GM20431 (cell line): ENCODE data around the gene TWNK.

Source experiments
- in situ Hi-C: fragments of 300-500 bp; cut with MseI, MboI; formaldehyde crosslinking; loops from one replicate; pipeline ENCODE4 v1.15.0; 2020; ENCODE audit warnings: low sequenced_read_pairs; ENCODE audit not compliant: unreplicated experiment

Gene TWNK

GRCh38 chr10:100993986-100994708 lies 6.8 kb downstream of the TWNK start:
- in situ Hi-C loops = no loop called here

- in situ Hi-C loops = no loop called here
Measured at GRCh38 chr10:100995181-100995580, 7.8 kb downstream of the TWNK start.

GRCh38 chr10:100996678-100997359 lies 9.5 kb downstream of the TWNK start:
- in situ Hi-C loops = no loop called here

- in situ Hi-C loops = no loop called here
Measured at GRCh38 chr10:100997360-100998182, 10.2 kb downstream of the TWNK start.

- in situ Hi-C loops = no loop called here
Measured at GRCh38 chr10:100998183-100998990, 11.0 kb downstream of the TWNK start.

GRCh38 chr10:100998991-100999741 lies 11.8 kb downstream of the TWNK start:
- in situ Hi-C loops = no loop called here

GRCh38 chr10:100999742-101000126 lies 12.4 kb downstream of the TWNK start, which contains the start of gene LZTS2:
TSS of gene LZTS2 (plus strand) at chr10:100999808. CDS start at chr10:101002539, 2,731 bp downstream.
- in situ Hi-C loops = no loop called here

- in situ Hi-C loops = no loop called here
Measured at GRCh38 chr10:101000127-101000914, 13.0 kb downstream of the TWNK start.

GRCh38 chr10:101000915-101001658 lies 13.7 kb downstream of the TWNK start:
- in situ Hi-C loops = no loop called here

- in situ Hi-C loops = no loop called here
Measured at GRCh38 chr10:101001659-101002035, 14.3 kb downstream of the TWNK start.

GRCh38 chr10:101002456-101002855 lies 15.1 kb downstream of the TWNK start:
- in situ Hi-C loops = no loop called here

- in situ Hi-C loops = no loop called here
Measured at GRCh38 chr10:101003639-101004206, 16.4 kb downstream of the TWNK start.

GRCh38 chr10:101005361-101005760 lies 18.0 kb downstream of the TWNK start:
- in situ Hi-C loops = no loop called here

GRCh38 chr10:101005869-101006567 lies 18.7 kb downstream of the TWNK start:
- in situ Hi-C loops = no loop called here

- in situ Hi-C loops = no loop called here
Measured at GRCh38 chr10:101006593-101007098, 19.3 kb downstream of the TWNK start.

- in situ Hi-C loops = no loop called here
Measured at GRCh38 chr10:101007099-101007711, 19.9 kb downstream of the TWNK start.
